ENCODE data around the gene ATXN7L2. TPM values are rescaled to one million over a fixed set of nuclear protein-coding genes. Genes with fewer than 3 reads are reported as not detected.
A peak's percentile ranks its signal among the peaks of the same experiment; 100 is the strongest.

ATXN7L2 gene
- total RNA-seq, 2 experiments from 2014 or later = 10.2 to 11.6 TPM

GRCh38 chr1:109490029-109490933 is 6.6 kb downstream of the ATXN7L2 start:
- no peak for ATAC-seq
- Mint-ChIP-seq H3K27ac (peak overlapping the region; percentile 7), H3K4me1 (ENCODE audit: low read depth) (peaks cover 47% of the 10 kb centered on the region), H3K36me3 (ENCODE audit: low read depth) (peaks cover 15% of the 10 kb centered on the region), H3K27me3 (ENCODE audit: low read depth) (no peaks in the 10 kb centered on the region), H3K4me3 (no peak overlapping the region), H3K9me3 (ENCODE audit: insufficient read depth) (no peaks in the 10 kb centered on the region)
- ChIA-PET CTCF (interaction anchor here (0.7 to 33.2 kb wide), 18 partner anchors 11 to 1364 kb away, joined by 3 to 1507 read pairs (median 4); partner anchors contain the start of genes AMIGO1, GNAI3, GPR61 and PSMA5), POLR2A (interaction anchor here (0.8 to 2.5 kb wide), 4 partner anchors 41 to 65 kb away, joined by 3 to 8 read pairs (median 4); no protein-coding TSS in a partner anchor)
- peak; percentile 86 for DNase-seq

GRCh38 chr1:109490934-109491302 is 7.2 kb downstream of the ATXN7L2 start:
- H3K4me1 Mint-ChIP-seq (ENCODE audit: low read depth) = peaks cover 48% of the 10 kb centered on the region
- peak overlapping the region; percentile 7 for H3K27ac Mint-ChIP-seq
- H3K9me3 Mint-ChIP-seq (ENCODE audit: insufficient read depth) = no peaks in the 10 kb centered on the region
- ATAC-seq (no peak), DNase-seq (no peak)
- ChIA-PET POLR2A (interaction anchor here (0.8 to 2.5 kb wide), 3 partner anchors 40 to 65 kb away, joined by 3 to 8 read pairs (median 5); no protein-coding TSS in a partner anchor), CTCF (interaction anchor here (0.7 to 33.2 kb wide), 14 partner anchors 15 to 395 kb away, joined by 3 to 1507 read pairs (median 4); partner anchors contain the start of genes AMIGO1, GNAI3, GPR61 and PSMA5)
- H3K27me3 Mint-ChIP-seq (ENCODE audit: low read depth) = no peaks in the 10 kb centered on the region
- H3K36me3 Mint-ChIP-seq (ENCODE audit: low read depth) = peaks cover 19% of the 10 kb centered on the region
- H3K4me3 Mint-ChIP-seq = no peak overlapping the region

- H3K27ac Mint-ChIP-seq = no peak overlapping the region
- H3K9me3 Mint-ChIP-seq (ENCODE audit: insufficient read depth) = no peaks in the 10 kb centered on the region
- ChIA-PET CTCF (interaction anchor here (0.7 to 33.2 kb wide), 14 partner anchors 7 to 396 kb away, joined by 3 to 1507 read pairs (median 4); partner anchors contain the start of genes AMIGO1, ATXN7L2, GNAI3 and GPR61), POLR2A (interaction anchor here (1.1 to 2.5 kb wide), 2 partner anchors 40 to 66 kb away, joined by 5 to 8 read pairs; no protein-coding TSS in a partner anchor)
- DNase-seq (no peak), ATAC-seq (no peak)
- H3K4me3 Mint-ChIP-seq = no peak overlapping the region
- peaks cover 48% of the 10 kb centered on the region for H3K4me1 Mint-ChIP-seq (ENCODE audit: low read depth)
- H3K27me3 Mint-ChIP-seq (ENCODE audit: low read depth) = no peaks in the 10 kb centered on the region
- peaks cover 24% of the 10 kb centered on the region for H3K36me3 Mint-ChIP-seq (ENCODE audit: low read depth)
These were observed 7.7 kb downstream of the ATXN7L2 start for GRCh38 chr1:109491372-109491771.

- no peak overlapping the region for H3K4me3 Mint-ChIP-seq
- peaks cover 49% of the 10 kb centered on the region for H3K4me1 Mint-ChIP-seq (ENCODE audit: low read depth)
- no peaks in the 10 kb centered on the region for H3K9me3 Mint-ChIP-seq (ENCODE audit: insufficient read depth)
These were observed 9.1 kb downstream of the ATXN7L2 start for GRCh38 chr1:109492779-109493178.

GRCh38 chr1:109493227-109493626 is 9.5 kb downstream of the ATXN7L2 start:
- ChIA-PET CTCF (interaction anchor here (1.4 to 33.2 kb wide), 12 partner anchors 9 to 216 kb away, joined by 3 to 1507 read pairs (median 4); partner anchors contain the start of genes AMIGO1, ATXN7L2, GPR61 and PSRC1), POLR2A (interaction anchor here (1.0 to 6.7 kb wide), 4 partner anchors 10 to 55 kb away, joined by 3 to 66 read pairs (median 8); partner anchors contain the start of genes ATXN7L2 and GNAI3)
- no peak for DNase-seq
- H3K36me3 Mint-ChIP-seq (ENCODE audit: low read depth) = peaks cover 32% of the 10 kb centered on the region
- no peak overlapping the region for H3K27ac Mint-ChIP-seq
- peak overlapping the region; percentile 97 for H3K4me3 Mint-ChIP-seq
- no peak for ATAC-seq
- H3K9me3 Mint-ChIP-seq (ENCODE audit: insufficient read depth) = no peaks in the 10 kb centered on the region
- peaks cover 51% of the 10 kb centered on the region for H3K4me1 Mint-ChIP-seq (ENCODE audit: low read depth)
- no peaks in the 10 kb centered on the region for H3K27me3 Mint-ChIP-seq (ENCODE audit: low read depth)

More at GRCh38 chr1:109492779-109493178, 9.1 kb downstream of the ATXN7L2 start:
- Mint-ChIP-seq H3K27ac (no peak overlapping the region), H3K27me3 (ENCODE audit: low read depth) (no peaks in the 10 kb centered on the region), H3K36me3 (ENCODE audit: low read depth) (peaks cover 28% of the 10 kb centered on the region)
- ATAC-seq = no peak
- POLR2A ChIA-PET = interaction anchor here (0.7 to 6.7 kb wide), 4 partner anchors 9 to 56 kb away, joined by 3 to 66 read pairs (median 8); partner anchors contain the start of genes ATXN7L2 and GNAI3
- no peak for DNase-seq
- CTCF ChIA-PET = interaction anchor here (0.8 to 33.2 kb wide), 11 partner anchors 9 to 216 kb away, joined by 3 to 1507 read pairs (median 5); partner anchors contain the start of genes AMIGO1, ATXN7L2, GPR61 and PSRC1

GRCh38 chr1:109493805-109494539 is 10.3 kb downstream of the ATXN7L2 start, which contains the start of gene CYB561D1:
Gene CYB561D1 (plus strand): TSS chr1:109494094. CDS start chr1:109494140, 46 bp downstream.
- ChIA-PET CTCF (interaction anchor here (0.7 to 33.2 kb wide), 18 partner anchors 10 to 541 kb away, joined by 3 to 1507 read pairs (median 4); partner anchors contain the start of genes AMIGO1, ATXN7L2, GNAI3 and GPR61), POLR2A (interaction anchor here (0.7 to 6.7 kb wide), 7 partner anchors 9 to 69 kb away, joined by 3 to 66 read pairs (median 4); partner anchors contain the start of genes ATXN7L2, GNAI3 and GPR61)
- H3K9me3 Mint-ChIP-seq (ENCODE audit: insufficient read depth) = no peaks in the 10 kb centered on the region
- H3K36me3 Mint-ChIP-seq (ENCODE audit: low read depth) = peaks cover 36% of the 10 kb centered on the region
- ATAC-seq (peak; percentile 91), DNase-seq (peak; percentile 91)
- no peaks in the 10 kb centered on the region for H3K27me3 Mint-ChIP-seq (ENCODE audit: low read depth)
- peak within 1 kb of the TSS; percentile 87 for H3K27ac Mint-ChIP-seq
- H3K4me3 Mint-ChIP-seq = peak within 1 kb of the TSS; percentile 97
- H3K4me1 Mint-ChIP-seq (ENCODE audit: low read depth) = peaks cover 56% of the 10 kb centered on the region

GRCh38 chr1:109495738-109496137 is 12.0 kb downstream of the ATXN7L2 start:
- ChIA-PET CTCF (interaction anchor here (1.2 to 33.2 kb wide), 4 partner anchors 2 to 39 kb away, joined by 3 to 1507 read pairs (median 480); partner anchors contain the start of genes AMIGO1, ATXN7L2, CYB561D1 and GPR61), POLR2A (interaction anchor here (1.2 to 6.7 kb wide), 2 partner anchors 11 to 35 kb away, joined by 3 to 66 read pairs; no protein-coding TSS in a partner anchor)
- H3K9me3 Mint-ChIP-seq (ENCODE audit: insufficient read depth) = no peaks in the 10 kb centered on the region
- peaks cover 46% of the 10 kb centered on the region for H3K36me3 Mint-ChIP-seq (ENCODE audit: low read depth)
- peaks cover 71% of the 10 kb centered on the region for H3K4me1 Mint-ChIP-seq (ENCODE audit: low read depth)
- H3K27me3 Mint-ChIP-seq (ENCODE audit: low read depth) = no peaks in the 10 kb centered on the region
- DNase-seq (no peak), ATAC-seq (no peak)
- no peak overlapping the region for H3K27ac Mint-ChIP-seq
- H3K4me3 Mint-ChIP-seq = peak overlapping the region; percentile 97

- ChIA-PET POLR2A (interaction anchor here (0.6 to 6.7 kb wide), 3 partner anchors 33 to 422 kb away, joined by 3 to 66 read pairs (median 13); partner anchors contain the start of genes GNAI3 and TAF13), CTCF (interaction anchor here (0.8 to 33.2 kb wide), 7 partner anchors 4 to 143 kb away, joined by 3 to 1507 read pairs (median 4); partner anchors contain the start of genes AMIGO1, ATXN7L2, CYB561D1 and GNAI3)
- peak overlapping the region; percentile 14 for H3K27ac Mint-ChIP-seq
- H3K4me3 Mint-ChIP-seq = no peak overlapping the region
- DNase-seq (no peak), ATAC-seq (no peak)
- no peaks in the 10 kb centered on the region for H3K9me3 Mint-ChIP-seq (ENCODE audit: insufficient read depth)
- H3K36me3 Mint-ChIP-seq (ENCODE audit: low read depth) = peaks cover 51% of the 10 kb centered on the region
- no peaks in the 10 kb centered on the region for H3K27me3 Mint-ChIP-seq (ENCODE audit: low read depth)
- peaks cover 86% of the 10 kb centered on the region for H3K4me1 Mint-ChIP-seq (ENCODE audit: low read depth)
These were observed 13.9 kb downstream of the ATXN7L2 start for GRCh38 chr1:109497449-109498160.

- no peaks in the 10 kb centered on the region for H3K27me3 Mint-ChIP-seq (ENCODE audit: low read depth)
- H3K9me3 Mint-ChIP-seq (ENCODE audit: insufficient read depth) = no peaks in the 10 kb centered on the region
- H3K4me1 Mint-ChIP-seq (ENCODE audit: low read depth) = peaks cover 91% of the 10 kb centered on the region
- no peak overlapping the region for H3K4me3 Mint-ChIP-seq
- DNase-seq (peak; percentile 51), ATAC-seq (no peak)
- H3K27ac Mint-ChIP-seq = peak overlapping the region; percentile 14
- POLR2A ChIA-PET = interaction anchor here (0.7 to 6.7 kb wide), 3 partner anchors 33 to 243 kb away, joined by 3 to 66 read pairs (median 13); partner anchors contain the start of gene GNAI3
- peaks cover 56% of the 10 kb centered on the region for H3K36me3 Mint-ChIP-seq (ENCODE audit: low read depth)
- CTCF ChIA-PET = interaction anchor here (1.0 to 33.2 kb wide), 8 partner anchors 4 to 486 kb away, joined by 3 to 1507 read pairs (median 4); partner anchors contain the start of genes AHCYL1, AMIGO1, ATXN7L2 and CYB561D1
These were observed 14.6 kb downstream of the ATXN7L2 start for GRCh38 chr1:109498161-109498801.

Measured in activated CD8-positive, alpha-beta T cell treated with anti-CD3 and anti-CD28 coated beads, Interleukin-2, amount 10 ng/mL, durations not matched to agents 7 days and 5 days (primary cell).